ENCODE data around the gene SMYD2.

SMYD2 gene

GRCh38 chr1:214384373-214385079 lies 103.6 kb downstream of the SMYD2 start:
- Histone ChIP-seq H3K27me3 (ENCODE audit: insufficient read depth, low read length) (no peaks in the 10 kb centered on the region), H3K36me3 (ENCODE audit: control insufficient read depth in 1 of 2, insufficient read depth in 2 of 2, low read length in 2 of 2) (peaks cover 31 to 38% of the 10 kb centered on the region in 2 experiments), H2AFZ (ENCODE audit: insufficient read depth, low read length, poor library complexity) (no peak overlapping the region), H3K14ac (ENCODE audit: low read length) (no peak overlapping the region), H2BK12ac (ENCODE audit: low read length) (no peak overlapping the region), H3K9ac (ENCODE audit: low read length) (no peak overlapping the region), H2BK120ac (ENCODE audit: insufficient read depth, low read length, poor library complexity) (no peak overlapping the region), H4K8ac (ENCODE audit: low read depth, low read length) (no peak overlapping the region), H4K12ac (ENCODE audit: low read depth, low read length) (no peak overlapping the region), H3K79me2 (ENCODE audit: control insufficient read depth, insufficient read depth, low read length, poor library complexity) (no peaks in the 10 kb centered on the region), H3K27ac (ENCODE audit: low read depth, low read length) (no peak overlapping the region), H4K91ac (ENCODE audit: low read depth, low read length) (no peak overlapping the region), H3K23ac (ENCODE audit: low read length) (no peak overlapping the region), H3K9me3 (ENCODE audit: insufficient read depth, low read depth, low read length) (no peaks in the 10 kb centered on the region), H3K18ac (ENCODE audit: low read length) (no peak overlapping the region), H2AK5ac (ENCODE audit: low read length) (no peak overlapping the region), H3K4me1 (ENCODE audit: control insufficient read depth in 1 of 2, insufficient read depth in 2 of 2, low read length in 2 of 2) (peaks cover 7 to 15% of the 10 kb centered on the region in 2 experiments), H3K4me3 (ENCODE audit: low read depth, low read length) (no peak overlapping the region), H2BK5ac (ENCODE audit: low read depth, low read length, poor library complexity) (no peak overlapping the region), H3K4ac (ENCODE audit: low read depth, low read length) (no peak overlapping the region), H3K79me1 (ENCODE audit: low read length) (peaks cover 5% of the 10 kb centered on the region), H3K4me2 (ENCODE audit: low read length) (no peak overlapping the region)
- DNase-seq: no peak
- WGBS (ENCODE audit: extremely low coverage, insufficient coverage, insufficient read length): no CpG with 5 or more reads among the region's 18 CpGs

DNA sequence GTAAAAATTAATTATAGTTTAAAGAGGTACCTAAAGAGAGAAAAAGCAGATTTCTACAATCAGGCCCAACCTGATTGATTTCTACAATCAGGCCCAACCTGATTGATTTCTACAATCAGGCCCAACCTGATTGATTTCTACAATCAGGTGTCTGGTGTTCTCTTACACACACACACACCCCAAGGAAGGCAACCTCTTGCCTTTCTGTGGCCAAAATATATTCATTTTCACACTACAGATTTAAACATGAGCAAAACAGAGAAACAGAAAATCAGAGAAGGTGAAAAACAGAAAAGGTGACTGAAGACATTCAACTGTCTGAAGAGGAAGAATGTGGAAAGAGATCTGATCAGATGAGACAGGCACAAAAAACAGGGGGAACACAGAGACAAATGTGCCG lies 104.5 kb downstream of the SMYD2 start:
- H3K79me2 ChIP-seq (ENCODE audit: control insufficient read depth, insufficient read depth, low read length, poor library complexity): no peaks in the 10 kb centered on the region
- no peak overlapping the region for H3K4me2 ChIP-seq (ENCODE audit: low read length)
- no peak overlapping the region for H4K8ac ChIP-seq (ENCODE audit: low read depth, low read length)
- no peak overlapping the region for H3K27ac ChIP-seq (ENCODE audit: low read depth, low read length)
- H3K9ac ChIP-seq (ENCODE audit: low read length): no peak overlapping the region
- peaks cover 4 to 11% of the 10 kb centered on the region in 2 experiments for H3K4me1 ChIP-seq (ENCODE audit: control insufficient read depth in 1 of 2, insufficient read depth in 2 of 2, low read length in 2 of 2)
- no peak overlapping the region for H2BK5ac ChIP-seq (ENCODE audit: low read depth, low read length, poor library complexity)
- H3K14ac ChIP-seq (ENCODE audit: low read length): no peak overlapping the region
- H2BK12ac ChIP-seq (ENCODE audit: low read length): no peak overlapping the region
- no peak overlapping the region for H2BK120ac ChIP-seq (ENCODE audit: insufficient read depth, low read length, poor library complexity)
- peaks cover 31 to 36% of the 10 kb centered on the region in 2 experiments for H3K36me3 ChIP-seq (ENCODE audit: control insufficient read depth in 1 of 2, insufficient read depth in 2 of 2, low read length in 2 of 2)
- WGBS (ENCODE audit: extremely low coverage, insufficient coverage, insufficient read length): no CpG with 5 or more reads among the region's 1 CpG
- H3K9me3 ChIP-seq (ENCODE audit: insufficient read depth, low read depth, low read length): no peaks in the 10 kb centered on the region
- H3K18ac ChIP-seq (ENCODE audit: low read length): no peak overlapping the region
- DNase-seq: no peak
- H3K4me3 ChIP-seq (ENCODE audit: low read depth, low read length): no peak overlapping the region
- no peak overlapping the region for H3K23ac ChIP-seq (ENCODE audit: low read length)
- H3K79me1 ChIP-seq (ENCODE audit: low read length): peaks cover 4% of the 10 kb centered on the region
- no peaks in the 10 kb centered on the region for H3K27me3 ChIP-seq (ENCODE audit: insufficient read depth, low read length)
- H3K4ac ChIP-seq (ENCODE audit: low read depth, low read length): no peak overlapping the region
- no peak overlapping the region for H2AK5ac ChIP-seq (ENCODE audit: low read length)
- H4K91ac ChIP-seq (ENCODE audit: low read depth, low read length): no peak overlapping the region
- no peak overlapping the region for H4K12ac ChIP-seq (ENCODE audit: low read depth, low read length)
- no peak overlapping the region for H2AFZ ChIP-seq (ENCODE audit: insufficient read depth, low read length, poor library complexity)

GRCh38 chr1:214386333-214386732 lies 105.4 kb downstream of the SMYD2 start:
- no peak overlapping the region for H3K4me2 ChIP-seq (ENCODE audit: low read length)
- no peak overlapping the region for H3K4ac ChIP-seq (ENCODE audit: low read depth, low read length)
- no peak overlapping the region for H2BK120ac ChIP-seq (ENCODE audit: insufficient read depth, low read length, poor library complexity)
- H3K4me3 ChIP-seq (ENCODE audit: low read depth, low read length): no peak overlapping the region
- H3K9me3 ChIP-seq (ENCODE audit: insufficient read depth, low read depth, low read length): no peaks in the 10 kb centered on the region
- no peaks in the 10 kb centered on the region for H3K79me2 ChIP-seq (ENCODE audit: control insufficient read depth, insufficient read depth, low read length, poor library complexity)
- no peak overlapping the region for H3K23ac ChIP-seq (ENCODE audit: low read length)
- H4K91ac ChIP-seq (ENCODE audit: low read depth, low read length): no peak overlapping the region
- H3K79me1 ChIP-seq (ENCODE audit: low read length): peaks cover 1% of the 10 kb centered on the region
- H3K27ac ChIP-seq (ENCODE audit: low read depth, low read length): peak overlapping the region; percentile 5
- H2BK12ac ChIP-seq (ENCODE audit: low read length): no peak overlapping the region
- no peak overlapping the region for H2AFZ ChIP-seq (ENCODE audit: insufficient read depth, low read length, poor library complexity)
- no peak overlapping the region for H4K12ac ChIP-seq (ENCODE audit: low read depth, low read length)
- no peak overlapping the region for H3K14ac ChIP-seq (ENCODE audit: low read length)
- H3K4me1 ChIP-seq (ENCODE audit: control insufficient read depth in 1 of 2, insufficient read depth in 2 of 2, low read length in 2 of 2): peaks cover 0 to 6% of the 10 kb centered on the region in 2 experiments
- no peak overlapping the region for H4K8ac ChIP-seq (ENCODE audit: low read depth, low read length)
- H3K9ac ChIP-seq (ENCODE audit: low read length): no peak overlapping the region
- no peak for DNase-seq
- no CpG with 5 or more reads among the region's 7 CpGs for WGBS (ENCODE audit: extremely low coverage, insufficient coverage, insufficient read length)
- no peak overlapping the region for H2BK5ac ChIP-seq (ENCODE audit: low read depth, low read length, poor library complexity)
- no peaks in the 10 kb centered on the region for H3K27me3 ChIP-seq (ENCODE audit: insufficient read depth, low read length)
- no peak overlapping the region for H3K18ac ChIP-seq (ENCODE audit: low read length)
- H2AK5ac ChIP-seq (ENCODE audit: low read length): no peak overlapping the region
- peaks cover 36 to 41% of the 10 kb centered on the region in 2 experiments for H3K36me3 ChIP-seq (ENCODE audit: control insufficient read depth in 1 of 2, insufficient read depth in 2 of 2, low read length in 2 of 2)

All from trophoblast cell (in vitro differentiated cells and primary cell).